HEK293T (cell line): Measurements from ENCODE around the gene TCF21.
"Not testable (repeated sequence)": the region's sequence is repeated elsewhere in the genome, so short reads cannot be mapped to it uniquely, and the experiment has no call there.

Experiments used
- CTCF ChIA-PET: fragments of 350-600 bp; formaldehyde crosslinking; extraction: SDS; loops from one replicate; lab custom pipeline; 2021; ENCODE audit warnings: antibody characterized with exemption, inconsistent platforms; lab: Yijun Ruan, JAX
- POLR2A ChIA-PET: fragments of 350-600 bp; formaldehyde crosslinking; extraction: SDS; loops from one replicate; lab custom pipeline; 2020; ENCODE audit warnings: antibody characterized with exemption, inconsistent platforms; lab: Yijun Ruan, JAX
- DNase-seq: peaks from one replicate; pipeline ENCODE4 v3.0.0; 2012; ENCODE audit warnings: mixed read lengths; ENCODE audit errors: extremely low spot score
- ARNT ChIP-seq: fragments of 450-650 bp; IDR thresholded peaks from 2 replicates; pipeline ENCODE4 v1.6.1; 2017; ENCODE audit warnings: mild to moderate bottlenecking
- BHLHE40 ChIP-seq: fragments of 450-650 bp; IDR thresholded peaks from 2 replicates; pipeline ENCODE4 v1.6.1; 2016; ENCODE audit warnings: mild to moderate bottlenecking, moderate library complexity, borderline replicate concordance
- CTBP1 ChIP-seq: fragments of 450-650 bp; IDR thresholded peaks from 2 replicates; pipeline ENCODE4 v1.6.1; 2016; ENCODE audit warnings: borderline replicate concordance
- ELF4 ChIP-seq: fragments of 450-650 bp; IDR thresholded peaks from 2 replicates; pipeline ENCODE4 v1.6.1; 2017; ENCODE audit warnings: antibody characterized with exemption
- FOXA1 ChIP-seq: fragments of 450-650 bp; IDR thresholded peaks from 2 replicates; pipeline ENCODE4 v1.6.1; 2016; ENCODE audit warnings: mild to moderate bottlenecking
- FOXK2 ChIP-seq: fragments of 450-650 bp; IDR thresholded peaks from 2 replicates; pipeline ENCODE4 v1.6.1; 2016; ENCODE audit warnings: mild to moderate bottlenecking
- FOXM1 ChIP-seq: fragments of 450-650 bp; IDR thresholded peaks from 2 replicates; pipeline ENCODE4 v1.6.1; 2017; ENCODE audit warnings: mild to moderate bottlenecking, borderline replicate concordance
- HDGF ChIP-seq: fragments of 450-650 bp; IDR thresholded peaks from 2 replicates; pipeline ENCODE4 v1.6.1; 2017; ENCODE audit warnings: antibody characterized with exemption, borderline replicate concordance
- L3MBTL2 ChIP-seq: fragments of 450-650 bp; conservative IDR thresholded peaks from 2 replicates; pipeline ENCODE4 v1.6.1; 2016; ENCODE audit warnings: mild to moderate bottlenecking
- LEF1 ChIP-seq: fragments of 450-650 bp; IDR thresholded peaks from 2 replicates; pipeline ENCODE4 v1.6.1; 2017; ENCODE audit warnings: mild to moderate bottlenecking, borderline replicate concordance
- NFRKB ChIP-seq: fragments of 450-650 bp; IDR thresholded peaks from 2 replicates; pipeline ENCODE4 v1.6.1; 2016; ENCODE audit warnings: mild to moderate bottlenecking, moderate library complexity
- SP1 ChIP-seq: fragments of 450-650 bp; IDR thresholded peaks from 2 replicates; pipeline ENCODE4 v1.6.1; 2017
- SUZ12 ChIP-seq: fragments of 450-650 bp; IDR thresholded peaks from 2 replicates; pipeline ENCODE4 v1.6.1; 2016; ENCODE audit warnings: mild to moderate bottlenecking
- TARDBP ChIP-seq: fragments of 450-650 bp; IDR thresholded peaks from 2 replicates; pipeline ENCODE4 v1.6.1; 2016
- ZNF384 ChIP-seq: fragments of 450-650 bp; IDR thresholded peaks from 2 replicates; pipeline ENCODE4 v1.6.1; 2016
- TF ChIP-seq, protein P1 (sequence below): fragments of 450-650 bp; IDR thresholded peaks from 2 replicates; pipeline ENCODE4 v1.6.1; 2016

The TCF21 gene

GRCh38 chr6:133854364-133855275 lies 34.3 kb upstream of the TCF21 start:
- ChIA-PET POLR2A (no interaction called here), CTCF (interaction anchor here (0.5 to 1.0 kb wide), 2 partner anchors 16 to 209 kb away, joined by 3 to 5 read pairs; no protein-coding TSS in a partner anchor)
- TF ChIP-seq BHLHE40 (no peak), NFRKB (no peak), HDGF (no peak), FOXA1 (no peak), FOXM1 (no peak), ARNT (no peak), FOXK2 (no peak), ELF4 (no peak), CTBP1 (no peak), TARDBP (no peak), SUZ12 (no peak), ZNF384 (no peak), L3MBTL2 (no peak), LEF1 (no peak), SP1 (no peak)
- TF ChIP-seq, protein P1, sequence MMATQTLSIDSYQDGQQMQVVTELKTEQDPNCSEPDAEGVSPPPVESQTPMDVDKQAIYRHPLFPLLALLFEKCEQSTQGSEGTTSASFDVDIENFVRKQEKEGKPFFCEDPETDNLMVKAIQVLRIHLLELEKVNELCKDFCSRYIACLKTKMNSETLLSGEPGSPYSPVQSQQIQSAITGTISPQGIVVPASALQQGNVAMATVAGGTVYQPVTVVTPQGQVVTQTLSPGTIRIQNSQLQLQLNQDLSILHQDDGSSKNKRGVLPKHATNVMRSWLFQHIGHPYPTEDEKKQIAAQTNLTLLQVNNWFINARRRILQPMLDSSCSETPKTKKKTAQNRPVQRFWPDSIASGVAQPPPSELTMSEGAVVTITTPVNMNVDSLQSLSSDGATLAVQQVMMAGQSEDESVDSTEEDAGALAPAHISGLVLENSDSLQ, result no peak
- no peak for DNase-seq

DNA sequence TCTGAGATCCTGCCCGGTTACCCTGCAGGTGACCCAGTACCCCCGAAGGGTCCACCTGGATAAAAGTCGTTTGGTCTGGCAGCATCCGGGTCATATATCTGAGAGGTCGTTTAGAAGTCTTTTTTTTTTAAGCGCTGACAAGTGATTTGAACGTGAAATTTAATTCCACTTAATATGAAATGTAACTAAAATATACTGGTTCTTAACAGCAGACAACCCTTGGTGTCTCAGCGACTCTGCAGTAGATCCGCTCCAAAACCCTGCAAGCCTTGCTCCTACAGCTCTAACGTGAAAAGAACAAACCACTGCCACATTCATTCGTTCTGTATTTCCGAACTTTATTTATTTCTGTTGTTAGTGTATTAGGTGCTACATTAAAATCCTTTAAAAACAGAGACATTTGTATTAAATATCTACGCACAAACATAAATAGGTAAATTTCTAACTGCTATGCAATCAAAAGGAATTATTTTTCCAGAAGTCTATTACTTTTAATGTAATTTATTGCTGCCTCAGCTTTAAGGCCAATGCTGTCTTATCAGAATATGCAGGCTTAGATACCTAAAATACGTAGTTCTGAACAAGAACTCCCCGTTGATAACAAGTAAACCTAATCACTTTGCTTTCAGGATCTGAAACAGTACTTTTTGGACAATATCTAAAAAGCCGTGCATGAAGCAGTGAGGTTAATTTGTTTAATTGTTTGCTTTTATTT lies 33.5 kb upstream of the TCF21 start:
- no peak for DNase-seq
- ChIA-PET CTCF (interaction anchor here (1.0 kb wide), 1 partner anchor 17 kb away, joined by 3 read pairs; no protein-coding TSS in a partner anchor), POLR2A (no interaction called here)
- no peak for TF ChIP-seq TARDBP
- TF ChIP-seq ZNF384, result no peak
- TF ChIP-seq ARNT, result no peak
- TF ChIP-seq ELF4, result no peak
- TF ChIP-seq BHLHE40, result no peak
- no peak for TF ChIP-seq FOXM1
- TF ChIP-seq CTBP1, result no peak
- TF ChIP-seq FOXA1, result no peak
- no peak for TF ChIP-seq LEF1
- TF ChIP-seq, protein P1, result no peak
- no peak for TF ChIP-seq L3MBTL2
- TF ChIP-seq FOXK2, result no peak
- TF ChIP-seq SP1, result no peak
- TF ChIP-seq HDGF, result no peak
- TF ChIP-seq SUZ12, result no peak

DNA sequence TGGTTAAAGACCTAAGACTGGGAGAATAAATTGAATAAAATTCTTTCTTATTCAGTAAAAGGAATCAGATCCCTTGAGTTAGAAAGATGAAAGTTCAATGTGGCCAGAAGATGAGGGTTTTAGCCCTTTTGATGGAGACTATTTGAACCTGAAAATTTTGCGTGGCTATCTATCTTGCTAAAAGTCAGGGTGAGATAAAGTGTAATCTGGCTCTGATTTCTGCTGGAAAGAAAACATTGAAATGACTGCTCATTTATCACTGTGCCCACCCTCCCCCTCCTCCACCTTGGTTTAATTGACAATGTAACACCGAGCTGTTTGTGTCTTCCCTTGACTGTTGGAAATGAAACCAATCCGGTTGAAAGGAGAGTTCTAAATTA lies 32.9 kb upstream of the TCF21 start:
- ChIA-PET CTCF (no interaction called here), POLR2A (no interaction called here)
- DNase-seq, result no peak
- TF ChIP-seq HDGF (no peak), SP1 (no peak), FOXA1 (no peak), BHLHE40 (no peak), FOXM1 (no peak), CTBP1 (no peak), FOXK2 (no peak), L3MBTL2 (no peak), NFRKB (no peak), ARNT (no peak), ELF4 (no peak), ZNF384 (no peak)

DNA sequence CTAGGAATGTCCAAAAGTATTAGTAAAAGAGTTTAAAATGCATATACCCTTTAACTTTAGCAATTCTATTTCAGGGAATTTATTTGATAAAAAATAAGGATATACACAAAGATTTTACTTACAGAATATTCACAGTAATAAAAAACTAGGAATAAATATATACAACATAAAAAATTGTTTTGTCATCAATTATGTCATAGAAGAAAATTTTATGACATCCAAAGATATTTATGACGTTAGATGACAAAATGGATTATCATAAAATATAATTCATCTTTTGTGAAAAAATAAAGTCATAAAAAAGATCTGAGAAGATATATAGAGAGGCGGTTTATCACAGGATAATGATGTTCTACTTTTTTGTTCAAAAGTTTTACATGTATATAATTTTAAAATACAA lies 32.0 kb upstream of the TCF21 start:
- no peak for DNase-seq
- ChIA-PET CTCF (no interaction called here), POLR2A (no interaction called here)
- TF ChIP-seq NFRKB (no peak), SP1 (no peak), LEF1 (no peak), ZNF384 (no peak)
- TF ChIP-seq, protein P1, result 0 out of 2 replicates have a peak, but pooled peaks have one; percentile 10

GRCh38 chr6:133857696-133858095 lies 31.2 kb upstream of the TCF21 start:
- DNase-seq, result no peak
- ChIA-PET POLR2A (no interaction called here), CTCF (interaction anchor here (0.6 kb wide), 1 partner anchor 17 kb away, joined by 5 read pairs; no protein-coding TSS in a partner anchor)

DNA sequence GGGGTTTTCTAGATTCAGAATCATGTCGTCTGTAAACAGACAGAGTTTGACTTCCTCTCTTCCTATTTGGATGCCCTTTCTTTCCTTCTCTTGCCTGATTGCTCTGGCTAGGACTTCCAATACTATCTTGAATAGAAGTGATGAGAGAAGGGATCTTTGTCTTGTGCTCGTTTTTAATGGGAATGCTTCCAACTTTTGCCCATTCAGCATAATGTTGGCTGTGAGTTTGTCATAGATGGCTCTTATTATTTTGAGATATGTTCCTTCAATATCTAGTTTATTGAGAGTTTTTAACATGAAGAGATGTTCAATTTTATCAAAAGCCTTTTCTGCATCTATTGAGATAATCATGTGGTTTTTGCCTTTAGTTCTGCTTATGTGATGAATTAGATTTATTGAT lies 27.6 kb upstream of the TCF21 start:
- DNase-seq, POLR2A ChIA-PET, CTCF ChIA-PET: not testable (repeated sequence)

More at GRCh38 chr6:133857696-133858095, 31.2 kb upstream of the TCF21 start:
- TF ChIP-seq SUZ12 (no peak), ARNT (no peak), FOXM1 (no peak), FOXA1 (no peak), NFRKB (no peak), ELF4 (no peak), FOXK2 (no peak), HDGF (no peak), BHLHE40 (no peak), SP1 (no peak), LEF1 (no peak)
- TF ChIP-seq, protein P1, result no peak
